Stimulated activated CD4-positive, alpha-beta T cell treated with anti-CD3 and anti-CD28 coated beads, TNF-alpha, amount 100 ng/mL, for 24 hours (primary cell): ENCODE measurements around the gene CCDC71L.

Experiments used
- DNase-seq, 3 experiments: peaks; one replicate each; pipeline ENCODE4 v3.0.0-alpha.2; 2020; ENCODE audit warnings: low read depth in 3 of 3

The CCDC71L gene

DNA sequence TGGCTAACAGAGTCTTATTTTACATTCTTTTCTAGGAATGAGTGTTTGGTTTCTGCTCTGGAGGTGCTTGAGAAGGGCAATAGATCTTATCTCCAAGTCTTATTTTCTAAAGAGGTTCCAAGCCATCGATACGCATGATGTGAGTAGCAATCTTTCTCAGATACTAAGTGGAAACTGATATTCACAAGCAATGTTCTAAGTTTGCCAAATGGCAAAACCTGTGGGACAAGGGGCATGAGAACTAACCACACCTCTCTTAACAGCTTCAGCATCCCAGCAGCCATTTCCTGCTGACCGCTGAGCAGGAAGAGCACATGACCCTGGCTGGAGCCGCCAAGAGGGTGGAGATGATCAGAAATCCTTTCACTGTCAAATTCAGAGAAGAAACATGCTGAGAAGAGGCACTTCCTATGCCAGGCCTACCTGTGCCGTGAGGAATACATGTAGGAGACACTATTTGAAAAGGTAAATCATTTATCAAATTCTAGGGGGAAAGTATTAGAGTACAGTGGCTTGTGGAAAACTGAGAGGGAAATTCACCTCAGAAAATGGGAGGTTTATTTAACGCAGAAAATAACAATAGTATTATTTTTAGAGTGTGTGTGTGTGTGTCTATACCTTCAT is 35.2 kb downstream of the CCDC71L start:
- no peak for DNase-seq

DNA sequence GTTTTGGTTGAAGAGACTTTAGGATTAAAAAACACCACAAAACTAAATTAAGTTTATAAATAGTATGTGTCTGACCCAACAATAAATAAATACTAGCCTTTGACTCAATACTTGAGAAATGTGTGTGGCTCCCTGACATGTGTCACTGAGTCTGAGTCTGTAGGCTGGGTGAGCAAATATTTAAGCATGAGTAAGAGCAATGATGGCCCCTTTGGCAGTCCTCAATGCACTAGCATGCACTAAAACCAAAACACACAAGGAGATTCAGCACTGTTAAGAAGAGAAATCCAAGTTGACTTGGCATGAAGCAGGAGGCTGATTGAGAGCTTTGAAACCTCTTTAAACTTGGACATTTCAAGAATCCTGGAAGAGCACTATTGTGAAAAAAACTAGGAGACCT is 37.1 kb downstream of the CCDC71L start:
- DNase-seq: no peak

- no peak for DNase-seq
These were observed 37.7 kb downstream of the CCDC71L start for GRCh38 chr7:106623315-106623660.

GRCh38 chr7:106622654-106623314 is 38.2 kb downstream of the CCDC71L start:
- no peak for DNase-seq

DNA sequence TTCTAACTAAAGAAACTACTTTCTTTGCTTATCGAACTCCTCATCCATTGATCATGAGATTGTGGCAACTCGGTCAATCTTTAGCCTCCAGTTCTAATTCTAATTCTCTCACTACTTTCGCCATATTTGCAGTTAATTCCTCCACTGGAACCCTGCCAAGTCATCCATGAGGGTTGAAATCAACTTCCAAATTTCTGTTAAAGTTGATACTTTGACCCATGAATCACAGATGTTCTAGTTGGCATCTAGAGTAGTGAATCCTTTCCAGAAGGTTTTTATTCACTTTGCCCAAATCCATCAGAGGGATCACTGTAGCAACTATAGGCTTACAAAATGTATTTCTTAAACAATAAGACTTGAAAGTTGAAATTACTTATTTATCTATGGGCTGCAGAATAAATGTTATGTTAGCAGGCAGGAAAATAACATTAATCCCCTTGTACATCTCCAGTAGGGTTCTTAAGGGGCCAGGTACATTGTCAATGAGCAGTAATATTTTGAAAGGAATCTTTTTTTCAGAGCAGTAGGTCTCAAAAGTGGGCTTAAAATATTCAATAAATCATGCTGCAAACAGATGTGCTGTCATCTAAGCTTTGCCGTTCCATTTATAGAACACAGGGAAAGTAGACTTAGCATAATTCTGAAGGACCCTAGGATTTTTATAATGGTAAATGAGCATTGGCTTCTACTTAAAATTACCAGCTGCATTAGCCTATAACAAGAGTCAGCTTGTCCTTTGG is 39.4 kb downstream of the CCDC71L start:
- DNase-seq: no peak

DNA sequence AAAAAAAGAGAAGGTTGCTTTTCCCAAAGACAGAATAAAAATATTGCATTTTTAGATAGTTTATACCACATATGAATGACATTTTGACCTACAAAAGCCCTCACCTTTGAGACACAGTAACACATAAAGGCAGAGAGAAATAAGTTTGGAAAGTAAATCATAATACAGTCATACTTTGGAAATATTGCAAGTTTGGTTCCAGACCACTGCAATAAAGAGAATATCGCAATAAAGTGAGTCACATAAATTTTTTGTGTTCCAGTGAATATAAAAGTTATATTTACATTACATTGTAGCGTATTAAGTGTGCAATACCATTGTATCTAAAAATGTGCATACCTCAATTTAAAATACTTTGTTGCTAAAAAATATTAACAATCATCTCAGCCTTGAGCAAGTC is 40.3 kb downstream of the CCDC71L start:
- DNase-seq: no peak

DNA sequence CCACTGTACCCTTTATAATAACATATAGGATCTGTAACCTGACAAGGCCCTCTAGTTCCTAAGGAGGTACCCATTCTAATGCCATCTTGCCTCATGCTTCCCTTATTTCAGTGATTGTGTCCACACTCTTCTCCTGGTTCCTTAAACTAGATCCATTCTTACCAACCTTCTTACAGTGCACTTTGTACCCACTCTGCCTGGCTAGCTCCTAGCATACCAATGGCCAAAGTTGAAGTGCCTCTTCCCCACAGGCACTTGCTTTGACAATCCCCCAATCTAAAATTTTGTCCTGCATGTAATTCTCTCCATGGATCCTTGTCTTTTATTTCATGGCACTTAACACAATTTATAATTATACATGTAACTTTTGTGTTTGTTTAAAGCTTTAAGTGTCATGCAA is 40.9 kb downstream of the CCDC71L start:
- no peak for DNase-seq

GRCh38 chr7:106619213-106619612 is 41.7 kb downstream of the CCDC71L start:
- no peak for DNase-seq

DNA sequence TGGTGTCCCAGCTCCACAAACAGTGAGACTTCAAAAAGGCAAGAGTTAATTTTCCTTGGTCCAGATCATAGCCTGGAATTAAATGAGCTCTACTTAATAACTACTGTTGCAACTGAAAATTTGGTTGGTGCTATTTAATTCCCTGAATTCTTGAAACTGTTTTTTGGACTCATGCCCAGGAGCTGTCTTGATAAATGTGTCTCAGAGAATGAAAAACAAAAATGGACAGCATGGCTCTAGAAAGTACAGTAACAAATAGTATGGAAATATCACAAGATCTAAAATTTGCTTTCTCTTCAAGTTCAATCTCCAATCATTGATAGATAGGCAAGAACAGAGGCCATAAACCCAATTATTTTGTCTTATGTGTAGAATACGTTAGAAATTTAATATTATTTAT is 42.5 kb downstream of the CCDC71L start:
- no peak for DNase-seq

DNA sequence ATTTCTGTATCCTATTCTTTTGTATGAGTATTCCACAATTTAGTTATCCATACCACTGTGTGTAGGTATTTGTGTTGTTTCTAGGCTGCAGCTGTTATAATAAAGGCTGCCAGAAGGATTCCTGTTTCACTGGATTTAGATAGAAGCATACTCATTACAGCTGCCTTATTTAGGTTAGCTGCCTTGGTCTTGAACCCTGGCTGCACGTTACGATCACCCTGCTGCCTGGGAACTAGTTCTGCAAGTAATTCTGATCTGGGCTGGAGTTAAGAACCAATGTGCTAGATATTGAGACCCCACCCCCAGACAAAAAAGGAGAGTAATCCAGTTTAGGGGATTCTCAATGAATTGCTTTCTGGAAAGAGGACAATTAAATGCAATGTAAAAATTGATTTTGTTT is 43.1 kb downstream of the CCDC71L start:
- DNase-seq: no peak

- DNase-seq: no peak
These were observed 44.3 kb downstream of the CCDC71L start for GRCh38 chr7:106616708-106617051.

GRCh38 chr7:106615808-106616707 is 44.9 kb downstream of the CCDC71L start:
- no peak for DNase-seq

- DNase-seq: no peak
These were observed 46.2 kb downstream of the CCDC71L start for GRCh38 chr7:106614751-106615150.

- no peak for DNase-seq
These were observed 47.0 kb downstream of the CCDC71L start for GRCh38 chr7:106613848-106614560.

- no peak for DNase-seq
These were observed 47.7 kb downstream of the CCDC71L start for GRCh38 chr7:106613279-106613678.

GRCh38 chr7:106612432-106612831 is 48.5 kb downstream of the CCDC71L start:
- DNase-seq: no peak

- no peak for DNase-seq
These were observed 49.0 kb downstream of the CCDC71L start for GRCh38 chr7:106611911-106612310.

DNA sequence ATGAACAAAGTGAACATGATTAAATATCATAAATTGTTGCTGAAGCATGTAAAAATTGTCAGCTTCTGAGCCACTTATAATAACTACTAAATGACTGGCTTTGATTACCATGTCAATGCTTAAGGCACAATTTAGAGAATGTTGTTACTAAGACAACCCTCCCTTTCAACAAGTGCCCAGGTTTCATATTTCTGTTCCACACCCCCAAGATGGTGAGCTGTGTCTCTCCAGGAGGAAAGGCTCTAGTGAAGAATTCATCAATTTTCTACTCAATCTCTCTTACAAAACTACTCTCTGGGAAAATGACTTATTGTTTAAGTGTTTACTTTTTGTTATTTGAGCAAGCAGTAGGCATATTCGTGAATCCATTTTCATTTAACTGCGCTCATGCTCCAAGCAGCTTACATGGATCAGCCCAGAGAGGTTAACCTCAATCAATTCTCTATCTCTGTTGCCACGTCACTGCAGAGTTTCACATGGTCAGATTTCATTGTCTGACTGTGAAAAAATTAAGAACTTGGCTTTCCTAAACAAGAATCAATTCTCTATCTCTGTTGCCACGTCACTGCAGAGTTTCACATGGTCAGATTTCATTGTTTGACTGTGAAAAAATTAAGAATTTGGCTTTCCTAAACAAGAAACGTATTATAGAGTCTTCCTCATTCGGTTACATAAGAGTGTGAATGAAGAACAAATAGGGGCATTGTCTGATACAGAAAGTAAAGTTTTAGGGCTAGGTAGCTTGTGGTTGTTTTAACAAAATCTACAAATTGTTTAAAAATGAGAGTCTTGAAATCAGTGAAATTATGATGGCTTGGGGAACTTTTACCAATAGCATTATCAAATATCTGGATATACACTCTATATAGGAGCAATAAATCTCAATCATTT is 49.7 kb downstream of the CCDC71L start:
- DNase-seq: no peak

DNA sequence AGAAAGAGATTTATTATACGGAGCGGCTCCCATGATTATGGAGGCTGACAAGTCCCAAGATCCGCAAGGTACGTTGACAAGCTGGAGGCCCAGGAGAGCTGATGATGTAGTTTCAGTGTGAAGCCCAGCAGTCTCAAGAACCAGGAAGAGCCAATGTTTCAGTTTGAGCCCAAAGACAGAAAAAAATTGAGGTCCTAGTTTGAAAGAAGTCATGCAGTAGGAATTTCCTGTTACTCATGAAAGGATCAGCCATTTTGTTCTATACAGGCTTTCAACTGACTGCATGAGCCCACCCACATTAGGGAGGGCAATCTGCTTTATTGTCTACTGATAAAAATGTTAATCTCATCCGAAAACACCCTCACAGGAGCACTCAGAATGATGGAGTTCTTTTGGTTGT is 51.5 kb downstream of the CCDC71L start:
- DNase-seq: no peak

DNA sequence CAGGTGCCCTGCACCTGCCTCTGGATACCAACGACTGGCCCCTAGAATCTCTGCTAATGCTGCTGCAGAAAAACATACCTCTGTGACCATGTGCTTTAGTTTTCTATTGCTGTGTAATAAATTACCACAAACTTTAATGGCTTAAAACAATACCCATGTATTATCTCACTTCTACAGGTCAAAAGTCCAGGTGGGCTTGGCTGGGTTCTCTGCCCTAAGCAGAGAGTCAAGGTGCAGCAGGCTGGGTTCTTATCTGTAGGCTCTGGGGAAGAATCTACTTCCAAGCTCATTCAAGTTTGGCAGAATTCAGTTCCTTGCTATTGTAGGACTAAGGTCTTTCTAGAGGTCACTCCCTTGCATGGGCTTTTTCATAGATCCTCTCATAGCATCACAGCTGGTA is 52.3 kb downstream of the CCDC71L start:
- no peak for DNase-seq
